Heart left ventricle (tissue), 16 donors: ENCODE data around the gene MROH7. TPM values are rescaled to one million over a fixed set of nuclear protein-coding genes. Genes with fewer than 3 reads are reported as not detected.

Experiments
- ATAC-seq, 4 donors: fragments of 200-7000 bp; cut with Tn5 transposase; one replicate each; pipeline ENCODE4 v1.9.1; 2020 to 2022; ENCODE audit warnings: moderate library complexity in 4 of 4, mild to moderate bottlenecking in 3 of 4, moderate number of reproducible peaks in 1 of 4
- DNase-seq, 5 donors: peaks; one replicate each; pipeline ENCODE4 v3.0.0-alpha.2; 2020
- H3K27ac ChIP-seq, 12 donors: fragments of 200-600 bp; sonication (generic) in 4 of 12; one replicate each; pipeline versions ENCODE4 v1.5.0 to v1.8.0; 2016 to 2022; ENCODE audit warnings: mild to moderate bottlenecking in 2 of 12
- H3K27me3 ChIP-seq, 9 donors: fragments of 200-600 bp; sonication (generic) in 2 of 9; one replicate each; pipeline versions ENCODE4 v1.5.1 to v1.8.0; 2016 to 2022; ENCODE audit warnings: mild to moderate bottlenecking in 3 of 9
- H3K36me3 ChIP-seq, 9 donors: fragments of 200-600 bp; sonication (generic) in 2 of 9; one replicate each; pipeline versions ENCODE4 v1.5.0 to v1.8.0; 2018 to 2022; ENCODE audit warnings: mild to moderate bottlenecking in 2 of 9
- H3K4me1 ChIP-seq, 12 donors: fragments of 200-600 bp; sonication (generic) in 4 of 12; one replicate each; pipeline versions ENCODE4 v1.5.0 to v1.8.0; 2016 to 2022; ENCODE audit warnings: mild to moderate bottlenecking in 3 of 12
- H3K4me3 ChIP-seq, 12 donors: fragments of 200-600 bp; sonication (generic) in 4 of 12; one replicate each; pipeline versions ENCODE4 v1.5.0 to v1.8.0; 2017 to 2022; ENCODE audit warnings: mild to moderate bottlenecking in 9 of 12, moderate library complexity in 4 of 12
- H3K9me3 ChIP-seq, 12 donors: fragments of 200-600 bp; sonication (generic) in 4 of 12; one replicate each; pipeline versions ENCODE4 v1.5.0 to v1.8.0; 2016 to 2022; ENCODE audit warnings: mild to moderate bottlenecking in 1 of 12
- CTCF ChIP-seq, 12 donors: fragments of 200-600 bp; sonication (generic) in 4 of 12; IDR thresholded peaks; one replicate each; pipeline versions ENCODE4 v1.5.0 to v1.8.0; 2018 to 2022; ENCODE audit warnings: antibody characterized with exemption in 12 of 12, mild to moderate bottlenecking in 5 of 12
- POLR2A ChIP-seq, 2 donors: fragments of 450-650 bp; IDR thresholded peaks; one replicate each; pipeline ENCODE4 v1.6.1; 2017; ENCODE audit warnings: antibody characterized with exemption in 2 of 2, mild to moderate bottlenecking in 2 of 2, moderate library complexity in 2 of 2
- WGBS, 4 donors: extraction: QIAGEN DNeasy Blood & Tissue Kit in 2 of 4; methylation state at CpG; one replicate each; pipeline versions ENCODE4 v1.1.5 to v1.1.7; 2013 to 2018; 5-methylcytosine and 5-hydroxymethylcytosine counted together
- intact Hi-C, 10 donors: fragments of 100-400 bp; cut with DNase I; formaldehyde crosslinking; loops; one replicate each; pipeline versions ENCODE4 v1.11.1 to v1.14.2; 2022
- polyA plus RNA-seq, 2 donors: library from polyadenylated mRNA; stranded (reverse); fragments of 200-250 nt; gene quantifications; one replicate each; pipeline ENCODE4 v1.2.3, GENCODE V29; 2013
- total RNA-seq, 9 donors: library from RNA; depleted of rRNA in 2 of 9; stranded (reverse); fragments of >200 nt in 2 of 9; fragmentation: NEBNext Ultra II Directional in 3 of 9; extraction: Animal tissue kit (Norgen Biotek cat#: 25700) in 3 of 9; gene quantifications; one replicate each; pipeline versions ENCODE4 v1.1.0 to v1.2.4, GENCODE V29; 2016 to 2023
- donor health status: ischemic (EF 13 %, LVEDD 7.1; RV severe dilation, severe dysfunction).
- donor health status: healthy with polysubstance abuse.
- donor health status: DM: no; HTN: yes; CAD: no.
- donor health status: DM: no; HTN: no; CAD: no.
- donor health status: ischemic (EF 25% LVEDD 6.9; RV normal size, moderate dysfunction).
- donor health status: ischemic (EF 25% LVEDD 5.7; RV mildly dilated, moderate dysfunction).
- donor health status: healthy.
- donor health status: DM: yes; HTN: yes; CAD: no.
- donor health status: ischemic (EF 35%, LVEDD 5.7; RV mildly dilated, moderate dysfunction).
- donor health status: nonischemic (EF 11% LVEDD 7.7; RV severe dilation, severe dysfunction).
- donor health status: DM: yes; HTN: yes; CAD: no.
- donor health status: PGD.
- donor health status: ischemic (EF 29% LVEDD 5.4; RV normal size, mild dysfunction).
- donor health status: nonischemic (EF 23%, LVEDD 6.1; RV moderate dilation, normal function).

MROH7 gene
- total and polyA plus RNA-seq, 11 donors, result 2.3 to 18.6 (median 9.2) TPM

- no peaks in the 10 kb centered on the region for H3K4me1 ChIP-seq
- H3K9me3 ChIP-seq, result no peaks in the 10 kb centered on the region
- H3K36me3 ChIP-seq, result peaks cover 0 to 41% (median 0%) of the 10 kb centered on the region in 9 donors
- TF ChIP-seq POLR2A (IDR thresholded peaks at IDR 0.05) (no peak), CTCF (IDR thresholded peaks at IDR 0.05) (no peak)
- 94 to 95% (median 94%) methylated on average over 10 of the region's 10 CpGs for WGBS, 4 donors
- H3K27me3 ChIP-seq, result no peaks in the 10 kb centered on the region
- intact Hi-C loops, result no loop called here
- DNase-seq (no peak), ATAC-seq (no peak)
- H3K4me3 ChIP-seq, result no peak overlapping the region
- no peak overlapping the region for H3K27ac ChIP-seq
Measured at GRCh38 chr1:54703471-54703870, 61.9 kb downstream of the MROH7 start.

DNA sequence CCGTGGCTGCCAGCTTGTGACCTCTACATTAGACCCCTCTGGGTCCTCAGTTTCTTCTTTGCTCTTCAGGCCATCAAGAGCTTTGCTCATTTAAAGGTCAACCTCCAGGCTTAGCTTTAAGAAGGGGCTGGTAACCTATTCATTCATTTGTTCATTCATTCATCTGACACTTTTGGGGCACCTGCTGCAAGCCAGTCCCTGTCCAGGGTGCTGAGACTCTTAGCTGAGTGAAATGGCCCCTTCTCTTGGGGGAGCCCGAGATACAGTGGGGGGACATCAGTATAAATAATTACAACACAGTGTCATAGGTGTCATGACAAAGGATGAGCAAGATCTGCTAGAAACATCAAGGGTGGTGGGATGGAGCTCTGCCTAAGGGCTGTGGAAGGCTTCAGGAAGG lies 63.6 kb downstream of the MROH7 start:
- TF ChIP-seq CTCF (IDR thresholded peaks at IDR 0.05), result no peak
- TF ChIP-seq POLR2A (IDR thresholded peaks at IDR 0.05), result no peak
- no peaks in the 10 kb centered on the region for H3K4me1 ChIP-seq
- no peaks in the 10 kb centered on the region for H3K9me3 ChIP-seq
- H3K27me3 ChIP-seq, result no peaks in the 10 kb centered on the region
- DNase-seq (no peak), ATAC-seq (no peak)
- no peak overlapping the region for H3K27ac ChIP-seq
- WGBS, 4 donors, result 78 to 85% (median 80%) methylated on average over 2 of the region's 2 CpGs
- H3K4me3 ChIP-seq, result no peak overlapping the region
- peaks cover 0 to 40% (median 0%) of the 10 kb centered on the region in 9 donors for H3K36me3 ChIP-seq
- intact Hi-C loops, result loop anchor here in 1 of 10 donors (2.0 kb wide), 1 partner anchor 26 kb away; no protein-coding TSS in a partner anchor

GRCh38 chr1:54706419-54706818 lies 64.8 kb downstream of the MROH7 start:
- H3K4me1 ChIP-seq, result no peaks in the 10 kb centered on the region
- 86 to 97% (median 88%) methylated on average over 4 of the region's 4 CpGs for WGBS, 4 donors
- H3K27me3 ChIP-seq, result no peaks in the 10 kb centered on the region
- DNase-seq (no peak), ATAC-seq (no peak)
- intact Hi-C loops, result no loop called here
- H3K4me3 ChIP-seq, result no peak overlapping the region
- peaks cover 0 to 34% (median 0%) of the 10 kb centered on the region in 9 donors for H3K36me3 ChIP-seq
- no peak overlapping the region for H3K27ac ChIP-seq
- TF ChIP-seq CTCF (IDR thresholded peaks at IDR 0.05), result no peak
- TF ChIP-seq POLR2A (IDR thresholded peaks at IDR 0.05), result no peak
- H3K9me3 ChIP-seq, result no peaks in the 10 kb centered on the region

DNA sequence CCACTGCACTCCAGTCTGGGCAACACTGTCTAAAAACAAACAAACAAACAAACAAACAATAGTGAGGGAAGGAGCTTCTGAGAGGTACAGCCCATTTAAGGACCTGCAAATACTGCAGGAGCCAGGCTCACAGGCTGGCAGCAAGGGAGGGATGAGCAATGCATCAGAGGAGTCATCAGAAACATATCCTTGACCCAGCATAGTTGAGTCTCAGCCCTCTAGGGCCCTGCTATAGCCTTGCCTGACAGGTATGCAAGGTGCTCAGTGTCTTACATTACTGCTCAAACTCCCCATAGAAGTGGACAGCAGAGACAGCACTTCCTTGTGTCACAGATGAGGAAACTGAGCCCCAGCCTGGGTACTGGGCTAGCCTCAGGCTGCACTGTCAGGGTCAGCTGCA lies 66.8 kb downstream of the MROH7 start:
- Histone ChIP-seq H3K4me1 (no peaks in the 10 kb centered on the region), H3K4me3 (no peak overlapping the region), H3K27ac (no peak overlapping the region), H3K36me3 (peaks cover 0 to 25% (median 0%) of the 10 kb centered on the region in 9 donors), H3K27me3 (no peaks in the 10 kb centered on the region), H3K9me3 (no peaks in the 10 kb centered on the region)
- no peak for TF ChIP-seq CTCF (IDR thresholded peaks at IDR 0.05)
- TF ChIP-seq POLR2A (IDR thresholded peaks at IDR 0.05), result no peak
- ATAC-seq (no peak), DNase-seq (no peak)
- intact Hi-C loops, result no loop called here
